A172 (cell line): ENCODE results near the gene BRSK2. TPM values are rescaled to one million over a fixed set of nuclear protein-coding genes. Genes with fewer than 3 reads are reported as not detected.
"Not testable (repeated sequence)": the region's sequence is repeated elsewhere in the genome, so short reads cannot be mapped to it uniquely, and the experiment has no call there.

ENCODE experiments used
- DNase-seq: peaks from one replicate; pipeline ENCODE4 v3.0.0-alpha.2; 2015; ENCODE audit warnings: low spot score
- total RNA-seq: library from RNA; depleted of rRNA; stranded (reverse); fragments of >200 nt; shearing (Covaris generic); gene quantifications from 2 replicates; pipeline ENCODE4 v1.2.3, GENCODE V29; 2014

BRSK2 gene
- total RNA-seq, 1 experiment from 2014 or later: 13.0 TPM

- DNase-seq: no peak
Observed at GRCh38 chr11:1354125-1354938, 35.4 kb upstream of the BRSK2 start.

GRCh38 chr11:1356007-1356435 is 33.7 kb upstream of the BRSK2 start:
- DNase-seq: no peak

GRCh38 chr11:1356478-1356960 is 33.2 kb upstream of the BRSK2 start:
- no peak for DNase-seq

- no peak for DNase-seq
Observed at GRCh38 chr11:1358286-1358685, 31.4 kb upstream of the BRSK2 start.

GRCh38 chr11:1358931-1359330 is 30.8 kb upstream of the BRSK2 start:
- DNase-seq: not testable (repeated sequence)

GRCh38 chr11:1359556-1359955 is 30.2 kb upstream of the BRSK2 start:
- no peak for DNase-seq

- DNase-seq: no peak
Observed at GRCh38 chr11:1360181-1360834, 29.4 kb upstream of the BRSK2 start.

GRCh38 chr11:1360835-1361357 is 28.8 kb upstream of the BRSK2 start:
- no peak for DNase-seq

- DNase-seq: no peak
Observed at GRCh38 chr11:1361882-1362281, 27.9 kb upstream of the BRSK2 start.

GRCh38 chr11:1367721-1368120 is 22.0 kb upstream of the BRSK2 start:
- DNase-seq: no peak

- no peak for DNase-seq
Observed at GRCh38 chr11:1368216-1368615, 21.5 kb upstream of the BRSK2 start.

GRCh38 chr11:1368966-1369365 is 20.8 kb upstream of the BRSK2 start:
- no peak for DNase-seq

- no peak for DNase-seq
Observed at GRCh38 chr11:1369371-1370005, 20.2 kb upstream of the BRSK2 start.

- no peak for DNase-seq
Observed at GRCh38 chr11:1370186-1371025, 19.3 kb upstream of the BRSK2 start.

GRCh38 chr11:1371026-1371325 is 18.8 kb upstream of the BRSK2 start:
- DNase-seq: no peak

- no peak for DNase-seq
Observed at GRCh38 chr11:1371377-1371776, 18.4 kb upstream of the BRSK2 start.

GRCh38 chr11:1371836-1372465 is 17.8 kb upstream of the BRSK2 start:
- no peak for DNase-seq

- DNase-seq: peak; percentile 36
Observed at GRCh38 chr11:1372660-1373059, 17.1 kb upstream of the BRSK2 start.

GRCh38 chr11:1373536-1374214 is 16.1 kb upstream of the BRSK2 start:
- DNase-seq: peak; percentile 60

GRCh38 chr11:1375161-1375954 is 14.4 kb upstream of the BRSK2 start:
- DNase-seq: no peak
